Epidermal melanocyte (primary cell): ENCODE results near the gene SUPT6H.
"Not testable (repeated sequence)": the region's sequence is repeated elsewhere in the genome, so short reads cannot be mapped to it uniquely, and the experiment has no call there.

Source experiments
- DNase-seq: peaks from one replicate; pipeline ENCODE4 v3.0.0; 2011; ENCODE audit warnings: low spot score; ENCODE audit not compliant: insufficient read length

SUPT6H gene

GRCh38 chr17:28735242-28735722 lies 73.3 kb downstream of the SUPT6H start:
- DNase-seq = no peak

- not testable (repeated sequence) for DNase-seq
Measured at GRCh38 chr17:28735913-28736769, 74.1 kb downstream of the SUPT6H start.

GRCh38 chr17:28737316-28737715 lies 75.3 kb downstream of the SUPT6H start:
- DNase-seq = no peak

- no peak for DNase-seq
Measured at GRCh38 chr17:28737770-28738679, 76.0 kb downstream of the SUPT6H start.

- DNase-seq = no peak
Measured at GRCh38 chr17:28738680-28739384, 76.8 kb downstream of the SUPT6H start.

- no peak for DNase-seq
Measured at GRCh38 chr17:28740406-28741357, 78.7 kb downstream of the SUPT6H start.

- DNase-seq = no peak
Measured at GRCh38 chr17:28741358-28742349, 79.6 kb downstream of the SUPT6H start.

- peak; percentile 84 for DNase-seq
Measured at GRCh38 chr17:28743243-28744103, 81.5 kb downstream of the SUPT6H start, which contains the start of gene TRAF4. TSS of gene TRAF4 (plus strand) at chr17:28744011. CDS start at chr17:28744113, 102 bp downstream.

GRCh38 chr17:28744104-28744971 lies 82.3 kb downstream of the SUPT6H start:
- DNase-seq = no peak

GRCh38 chr17:28744972-28745785 lies 83.2 kb downstream of the SUPT6H start:
- peak; percentile 51 for DNase-seq

- DNase-seq = no peak
Measured at GRCh38 chr17:28745786-28746411, 83.9 kb downstream of the SUPT6H start.

- DNase-seq = no peak
Measured at GRCh38 chr17:28746611-28747050, 84.6 kb downstream of the SUPT6H start.

GRCh38 chr17:28747051-28747691 lies 85.2 kb downstream of the SUPT6H start:
- DNase-seq = no peak

GRCh38 chr17:28747801-28748750 lies 86.1 kb downstream of the SUPT6H start:
- DNase-seq = no peak
